Type B pancreatic cell (in vitro differentiated cells): ENCODE results near the gene KAZN. TPM values are rescaled to one million over a fixed set of nuclear protein-coding genes. Genes with fewer than 3 reads are reported as not detected.

Source experiments
- DNase-seq: peaks from one replicate; pipeline ENCODE4 v3.0.0; 2021; ENCODE audit warnings: mixed read lengths; ENCODE audit not compliant: unreplicated experiment; ENCODE audit errors: extremely low spot score
- H3K27ac Mint-ChIP-seq: 2 replicates; pipeline ENCODE4 v1.8.0; 2021; ENCODE audit warnings: mild to moderate bottlenecking, mixed read lengths
- H3K27me3 Mint-ChIP-seq: 2 replicates; pipeline ENCODE4 v1.8.0; 2021; ENCODE audit warnings: mixed read lengths
- H3K36me3 Mint-ChIP-seq: 2 replicates; pipeline ENCODE4 v1.8.0; 2021; ENCODE audit warnings: mixed read lengths
- H3K4me1 Mint-ChIP-seq: one replicate; pipeline ENCODE4 v1.8.0; 2021; ENCODE audit warnings: mixed read lengths; ENCODE audit not compliant: unreplicated experiment
- H3K4me3 Mint-ChIP-seq: 2 replicates; pipeline ENCODE4 v1.8.0; 2021; ENCODE audit warnings: mild to moderate bottlenecking, mixed read lengths
- H3K9me3 Mint-ChIP-seq: 2 replicates; pipeline ENCODE4 v1.8.0; 2021; ENCODE audit warnings: mixed read lengths
- CTCF ChIP-seq: fragments of 200-600 bp; sonication (generic); conservative IDR thresholded peaks from 2 replicates; pipeline ENCODE4 v1.5.0; 2021; ENCODE audit warnings: antibody characterized with exemption, mild to moderate bottlenecking
- total RNA-seq: library from RNA; stranded (reverse); gene quantifications from 2 replicates; pipeline ENCODE4 v1.2.1, GENCODE V29; 2021; ENCODE audit warnings: low replicate concordance

Gene KAZN
- total RNA-seq, 1 donor from 2014 or later, result 33.7 TPM

- Mint-ChIP-seq H3K36me3 (no peaks in the 10 kb centered on the region), H3K27me3 (peaks cover 45% of the 10 kb centered on the region), H3K9me3 (no peaks in the 10 kb centered on the region), H3K4me1 (peaks cover 59% of the 10 kb centered on the region), H3K27ac (peak overlapping the region; percentile 4), H3K4me3 (peak overlapping the region; percentile 89)
- TF ChIP-seq CTCF, result no peak
- no peak for DNase-seq
These were observed 1.9 kb upstream of the KAZN start for GRCh38 chr1:14596591-14596990.

- Mint-ChIP-seq H3K4me1 (peaks cover 60% of the 10 kb centered on the region), H3K9me3 (no peaks in the 10 kb centered on the region), H3K27me3 (peaks cover 44% of the 10 kb centered on the region), H3K27ac (peak overlapping the region; percentile 74), H3K36me3 (peaks cover 4% of the 10 kb centered on the region), H3K4me3 (peak overlapping the region; percentile 89)
- TF ChIP-seq CTCF, result no peak
- DNase-seq, result no peak
These were observed 1.0 kb upstream of the KAZN start for GRCh38 chr1:14597343-14598006.

- H3K4me1 Mint-ChIP-seq, result peaks cover 60% of the 10 kb centered on the region
- H3K4me3 Mint-ChIP-seq, result peak overlapping the region; percentile 89
- DNase-seq, result peak; percentile 74
- peak overlapping the region; percentile 74 for H3K27ac Mint-ChIP-seq
- H3K36me3 Mint-ChIP-seq, result peaks cover 4% of the 10 kb centered on the region
- no peaks in the 10 kb centered on the region for H3K9me3 Mint-ChIP-seq
- TF ChIP-seq CTCF, result no peak
- H3K27me3 Mint-ChIP-seq, result peaks cover 40% of the 10 kb centered on the region
These were observed 433 bp upstream of the KAZN start for GRCh38 chr1:14598007-14598497.

GRCh38 chr1:14599183-14599791 lies 802 bp downstream of the KAZN start:
- Mint-ChIP-seq H3K4me1 (peaks cover 54% of the 10 kb centered on the region), H3K27me3 (peaks cover 32% of the 10 kb centered on the region), H3K9me3 (no peaks in the 10 kb centered on the region), H3K36me3 (peaks cover 4% of the 10 kb centered on the region), H3K27ac (peak overlapping the region; percentile 50), H3K4me3 (peak overlapping the region; percentile 91)
- peak; percentile 29 for TF ChIP-seq CTCF
- DNase-seq, result no peak

- Mint-ChIP-seq H3K4me1 (peaks cover 54% of the 10 kb centered on the region), H3K27ac (peak overlapping the region; percentile 50), H3K27me3 (peaks cover 32% of the 10 kb centered on the region), H3K4me3 (peak overlapping the region; percentile 91), H3K9me3 (no peaks in the 10 kb centered on the region), H3K36me3 (peaks cover 4% of the 10 kb centered on the region)
- TF ChIP-seq CTCF, result no peak
- no peak for DNase-seq
These were observed 1.3 kb downstream of the KAZN start for GRCh38 chr1:14599800-14600199.
